Left lung (tissue), 10 donors: ENCODE data around the gene MSH4. TPM values are rescaled to one million over a fixed set of nuclear protein-coding genes. Genes with fewer than 3 reads are reported as not detected.
"Not testable (repeated sequence)": the region's sequence is repeated elsewhere in the genome, so short reads cannot be mapped to it uniquely, and the experiment has no call there.

Experiments
- ATAC-seq: fragments of 200-7000 bp; cut with Tn5 transposase; one replicate; pipeline ENCODE4 v1.9.1; 2020; ENCODE audit warnings: moderate library complexity
- DNase-seq, 4 donors: peaks; one replicate each; pipeline ENCODE4 v3.0.0-alpha.2; 2013 to 2020
- H3K27ac ChIP-seq, 2 donors: fragments of 200-600 bp; sonication (generic) in 1 of 2; one replicate each; pipeline versions ENCODE4 v1.5.0 to v1.8.0; 2020 to 2021
- H3K27me3 ChIP-seq, 2 donors: fragments of 200-600 bp; sonication (generic) in 1 of 2; one replicate each; pipeline versions ENCODE4 v1.5.0 to v1.8.0; 2020 to 2021
- H3K36me3 ChIP-seq, 2 donors: fragments of 200-600 bp; sonication (generic) in 1 of 2; one replicate each; pipeline versions ENCODE4 v1.5.0 to v1.8.0; 2020 to 2021
- H3K4me1 ChIP-seq, 2 donors: fragments of 200-600 bp; one replicate each; pipeline ENCODE4 v1.8.0; 2021
- H3K4me3 ChIP-seq, 2 donors: fragments of 200-600 bp; sonication (generic) in 1 of 2; one replicate each; pipeline versions ENCODE4 v1.5.0 to v1.8.0; 2020 to 2021; ENCODE audit warnings: mild to moderate bottlenecking in 1 of 2
- H3K9me3 ChIP-seq, 2 donors: fragments of 200-600 bp; sonication (generic) in 1 of 2; one replicate each; pipeline versions ENCODE4 v1.5.0 to v1.8.0; 2020 to 2021
- CTCF ChIP-seq, 2 donors: fragments of 200-600 bp; sonication (generic) in 1 of 2; IDR thresholded peaks; one replicate each; pipeline versions ENCODE4 v1.5.0 to v1.8.0; 2021; ENCODE audit warnings: antibody characterized with exemption in 2 of 2
- intact Hi-C, 2 donors: fragments of 100-400 bp; cut with DNase I; formaldehyde crosslinking; loops; one replicate each; pipeline versions ENCODE4 v1.11.2 to v1.14.2; 2022
- polyA plus RNA-seq, 6 donors: library from polyadenylated mRNA; unstranded; fragments of 120-200 nt; gene quantifications; one replicate each; pipeline ENCODE4 v1.2.1, GENCODE V29; 2013; ENCODE audit not compliant: insufficient read length in 6 of 6
- total RNA-seq, 2 donors: library from RNA; stranded (reverse); fragmentation: NEBNext Ultra II Directional; extraction: Animal tissue kit (Norgen Biotek cat#: 25700); gene quantifications; one replicate each; pipeline ENCODE4 v1.2.1, GENCODE V29; 2021
- donor health status: DM: no; HTN: yes; CAD: no.
- donor health status: DM: no; HTN: no; CAD: no.

The MSH4 gene
- total and polyA plus RNA-seq, 8 donors = 0.24 to 0.94 (median 0.44) TPM

GRCh38 chr1:75797273-75797588 lies 549 bp downstream of the MSH4 start:
- ATAC-seq = no peak
- intact Hi-C loops = no loop called here
- peaks cover 0 to 65% of the 10 kb centered on the region in 2 donors for H3K36me3 ChIP-seq

GRCh38 chr1:75797606-75798216 lies 1.0 kb downstream of the MSH4 start:
- ATAC-seq (no peak), DNase-seq (no peak)
- no peak for TF ChIP-seq CTCF (IDR thresholded peaks at IDR 0.05)
- Histone ChIP-seq H3K9me3 (no peaks in the 10 kb centered on the region), H3K27me3 (no peaks in the 10 kb centered on the region), H3K4me1 (peaks cover 0 to 8% of the 10 kb centered on the region in 2 donors), H3K36me3 (peaks cover 0 to 60% of the 10 kb centered on the region in 2 donors), H3K27ac (no peak overlapping the region), H3K4me3 (no peak overlapping the region)
- intact Hi-C loops = no loop called here

More at GRCh38 chr1:75797273-75797588, 549 bp downstream of the MSH4 start:
- Histone ChIP-seq H3K27me3 (no peaks in the 10 kb centered on the region), H3K4me3 (no peak overlapping the region), H3K9me3 (no peaks in the 10 kb centered on the region), H3K4me1 (peaks cover 0 to 11% of the 10 kb centered on the region in 2 donors), H3K27ac (no peak overlapping the region)
- DNase-seq = no peak
- no peak for TF ChIP-seq CTCF (IDR thresholded peaks at IDR 0.05)

GRCh38 chr1:75801480-75801879 lies 4.8 kb downstream of the MSH4 start:
- DNase-seq, ATAC-seq, intact Hi-C loops, H3K4me1 ChIP-seq, H3K27me3 ChIP-seq, H3K27ac ChIP-seq, H3K9me3 ChIP-seq, H3K4me3 ChIP-seq: not testable (repeated sequence)
- H3K36me3 ChIP-seq = peaks cover 0 to 22% of the 10 kb centered on the region in 2 donors

GRCh38 chr1:75808921-75809320 lies 12.2 kb downstream of the MSH4 start:
- H3K27ac ChIP-seq = no peak overlapping the region
- H3K4me1 ChIP-seq = no peaks in the 10 kb centered on the region
- H3K4me3 ChIP-seq = no peak overlapping the region
- no peak for TF ChIP-seq CTCF (IDR thresholded peaks at IDR 0.05)
- DNase-seq (no peak), ATAC-seq (no peak)
- H3K27me3 ChIP-seq = no peaks in the 10 kb centered on the region
- no peaks in the 10 kb centered on the region for H3K36me3 ChIP-seq
- intact Hi-C loops = no loop called here
- no peaks in the 10 kb centered on the region for H3K9me3 ChIP-seq

- DNase-seq, ATAC-seq: not testable (repeated sequence)
These were observed 13.4 kb downstream of the MSH4 start for GRCh38 chr1:75810113-75810512.

GRCh38 chr1:75811211-75811981 lies 14.7 kb downstream of the MSH4 start:
- H3K27ac ChIP-seq = no peak overlapping the region
- no peak for TF ChIP-seq CTCF (IDR thresholded peaks at IDR 0.05)
- no peaks in the 10 kb centered on the region for H3K27me3 ChIP-seq
- no peaks in the 10 kb centered on the region for H3K36me3 ChIP-seq
- DNase-seq = no peak
- H3K9me3 ChIP-seq = no peaks in the 10 kb centered on the region
- no peak overlapping the region for H3K4me3 ChIP-seq
- no peaks in the 10 kb centered on the region for H3K4me1 ChIP-seq
- ATAC-seq = no peak
- intact Hi-C loops = no loop called here

More at GRCh38 chr1:75810113-75810512, 13.4 kb downstream of the MSH4 start:
- H3K27me3 ChIP-seq, H3K4me3 ChIP-seq, H3K9me3 ChIP-seq, H3K4me1 ChIP-seq, H3K36me3 ChIP-seq, intact Hi-C loops, H3K27ac ChIP-seq: not testable (repeated sequence)
